HL-60/S4 treated with retinoic acid at 250 ng/mL for 4 days and 3 days (cell line): ENCODE data around the gene GON7.

Experiments used
- in situ Hi-C: fragments of 300-500 bp; cut with MboI; formaldehyde crosslinking; loops from 2 replicates; pipeline ENCODE4 v1.7.0; 2022; ENCODE audit warnings: low sequenced_read_pairs

Gene GON7, protein sequence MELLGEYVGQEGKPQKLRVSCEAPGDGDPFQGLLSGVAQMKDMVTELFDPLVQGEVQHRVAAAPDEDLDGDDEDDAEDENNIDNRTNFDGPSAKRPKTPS

DNA sequence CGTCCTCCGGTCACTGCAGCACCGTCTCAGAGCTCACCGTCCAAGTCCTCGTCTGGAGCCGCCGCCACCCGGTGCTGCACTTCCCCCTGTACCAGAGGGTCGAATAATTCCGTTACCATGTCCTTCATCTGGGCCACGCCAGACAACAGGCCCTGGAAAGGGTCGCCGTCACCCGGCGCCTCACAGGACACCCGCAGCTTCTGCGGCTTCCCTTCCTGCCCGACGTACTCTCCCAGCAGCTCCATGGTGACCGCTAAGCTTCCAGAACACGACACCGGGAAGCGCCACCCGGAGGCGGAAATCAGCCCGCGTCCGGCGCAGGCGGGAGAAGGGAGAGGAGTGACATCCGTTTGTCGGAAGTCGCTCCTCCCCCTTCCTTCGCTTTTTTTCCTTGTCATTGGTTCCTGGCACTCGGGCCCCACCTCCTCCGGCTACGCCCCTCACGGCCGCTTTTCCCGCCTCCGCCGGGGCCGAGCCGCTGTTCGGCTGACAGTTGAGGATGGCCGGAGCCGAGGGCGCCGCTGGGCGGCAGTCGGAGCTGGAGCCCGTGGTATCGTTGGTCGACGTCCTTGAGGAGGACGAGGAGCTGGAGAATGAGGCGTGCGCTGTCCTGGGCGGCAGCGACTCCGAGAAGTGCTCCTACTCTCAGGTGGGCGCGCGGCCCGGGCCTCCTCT lies at the start of gene GON7, which contains the start of gene UBR7:
Gene GON7, minus strand, starts transcription at position 273 of the 675 bp plus-strand sequence. Its CDS starts 28 bp downstream, at position 245.
Gene UBR7, plus strand, starts transcription at position 464 of the 675 bp plus-strand sequence. Its CDS starts 36 bp downstream, at position 500.
- in situ Hi-C loops, result no loop called here

DNA sequence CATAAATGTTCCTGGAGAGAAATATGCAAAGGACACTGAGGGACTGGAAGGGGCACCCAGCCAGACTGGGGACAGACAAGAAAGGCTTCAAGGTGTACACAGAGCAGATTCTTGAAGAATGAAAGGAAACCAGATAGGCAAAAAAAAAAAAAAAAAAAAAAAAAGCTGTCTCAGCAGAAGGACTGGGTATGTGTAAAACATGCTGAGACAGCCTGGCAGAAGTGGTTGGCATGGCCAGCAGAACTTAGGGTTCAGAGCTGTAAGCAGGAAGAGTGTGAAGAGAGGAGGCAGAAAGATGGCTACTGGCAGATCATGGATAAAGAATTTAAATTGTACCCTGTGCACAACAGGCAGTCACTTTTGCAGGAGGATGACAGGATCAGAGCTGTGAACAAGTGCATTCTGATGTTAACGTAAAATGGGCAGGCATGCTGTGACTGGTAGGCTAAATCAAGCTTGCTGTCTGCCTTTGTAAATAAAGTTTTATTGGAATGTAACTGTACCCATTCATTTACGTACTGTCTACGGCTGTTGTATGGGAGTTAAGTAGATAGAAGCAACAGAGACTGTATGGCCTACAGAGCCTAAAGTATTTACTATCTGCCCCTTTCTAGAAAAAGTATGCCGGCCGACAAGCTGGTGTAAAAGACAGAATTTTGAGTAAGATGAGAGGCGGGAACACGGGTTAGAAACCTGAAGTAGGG lies 42.4 kb upstream of the GON7 start:
- in situ Hi-C loops, result no loop called here

DNA sequence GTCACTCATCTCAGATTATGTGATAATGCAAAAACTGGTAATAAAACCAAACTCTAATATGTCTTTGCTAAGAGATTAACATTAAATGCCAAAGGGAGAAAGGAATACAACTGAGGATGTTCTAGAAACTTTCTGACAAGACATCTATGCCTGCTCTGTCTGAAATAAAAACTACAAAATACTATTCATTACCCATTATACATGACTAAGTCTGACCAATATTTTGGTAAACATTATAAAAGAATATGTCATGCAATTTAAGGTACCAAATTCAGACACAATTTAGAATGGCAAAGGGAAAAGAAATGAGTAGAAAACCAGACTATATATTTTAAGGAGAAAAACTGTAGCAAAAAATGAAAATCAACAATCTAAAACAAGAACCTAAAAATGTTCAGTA lies 39.7 kb upstream of the GON7 start:
- in situ Hi-C loops, result no loop called here

DNA sequence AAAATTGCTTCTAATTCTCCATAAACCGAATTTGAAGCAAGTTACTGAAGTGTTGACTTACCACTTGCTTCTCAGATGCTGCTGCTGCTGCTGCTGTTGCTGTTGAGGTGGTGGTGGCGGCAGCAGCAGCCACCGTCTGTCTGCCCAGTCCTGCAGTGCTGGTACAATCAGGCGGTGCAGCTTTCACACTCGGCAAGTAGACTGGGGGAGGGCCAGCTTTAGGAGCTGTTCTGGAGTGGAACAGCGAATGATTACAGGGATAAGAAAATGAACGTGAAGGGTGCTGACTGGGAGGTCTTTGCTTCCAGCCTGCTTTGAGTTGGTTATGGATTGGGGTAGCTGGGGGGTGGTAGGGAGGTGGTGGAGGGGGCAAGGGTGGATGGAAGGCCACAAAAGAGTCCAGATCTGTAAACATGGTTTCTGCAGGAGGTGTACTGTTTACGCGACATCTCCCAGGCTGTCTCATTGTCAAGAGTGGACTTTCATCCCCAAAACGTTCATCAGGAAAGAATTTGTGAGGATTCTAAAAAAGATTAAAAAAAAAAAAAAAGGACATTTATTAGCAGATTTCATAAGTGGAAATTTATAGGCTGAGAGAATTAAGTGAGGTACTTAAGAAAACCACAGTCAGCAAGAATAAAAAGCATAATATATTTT lies 39.0 kb upstream of the GON7 start:
- in situ Hi-C loops, result no loop called here

DNA sequence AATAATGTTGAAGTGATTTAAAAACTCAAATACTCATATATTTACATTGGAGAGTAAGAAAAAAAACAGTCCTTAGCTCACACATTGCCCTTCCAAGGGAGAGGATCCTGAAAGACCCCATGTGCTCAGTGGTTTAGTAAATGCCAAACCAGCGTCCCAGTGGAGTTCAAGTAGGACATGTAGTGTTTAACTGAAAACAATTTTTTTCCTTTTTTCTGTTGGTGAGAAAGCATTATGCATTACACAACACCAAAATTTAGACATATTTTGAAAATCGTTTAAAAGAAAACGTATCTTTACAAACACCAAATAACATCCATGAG lies 33.8 kb upstream of the GON7 start:
- in situ Hi-C loops, result no loop called here

DNA sequence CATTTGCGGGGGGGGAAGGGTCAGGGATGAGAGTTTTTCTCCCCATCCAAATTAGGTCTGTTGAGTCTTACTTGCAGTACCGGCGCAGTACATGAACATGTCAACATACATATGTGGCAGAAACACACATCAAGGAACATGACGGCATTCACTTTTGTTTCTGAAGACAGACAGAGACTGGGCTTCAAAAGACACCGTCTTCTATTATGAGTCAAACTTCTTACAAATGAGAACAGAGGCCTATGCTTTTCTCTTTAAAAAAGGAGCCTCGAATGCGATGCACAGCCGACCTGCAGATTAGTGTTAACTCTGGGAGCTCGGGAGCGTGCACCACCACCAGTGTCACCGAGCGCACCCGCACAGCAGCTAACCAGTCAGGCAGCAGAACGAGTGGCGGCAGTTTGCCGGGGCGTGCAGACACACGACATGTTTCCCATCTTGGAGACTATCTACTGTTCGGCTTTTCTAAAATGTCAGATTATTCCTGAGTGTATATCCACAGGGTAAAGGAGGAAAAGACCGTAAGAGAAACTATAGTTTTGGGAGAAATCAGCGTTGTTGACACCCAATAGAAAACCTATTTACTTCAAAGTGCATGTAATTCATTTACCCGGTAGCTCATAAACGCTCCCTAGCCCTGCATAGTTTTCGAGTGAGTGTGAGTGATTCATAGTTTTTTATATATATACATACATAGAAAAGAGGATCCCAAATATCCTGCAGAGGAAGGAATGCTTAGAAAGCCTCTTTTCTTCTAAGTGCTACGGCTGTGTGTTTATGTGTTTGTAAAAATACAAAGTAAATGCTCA lies 33.2 kb upstream of the GON7 start:
- in situ Hi-C loops, result loop anchor here (10.0 kb wide), 1 partner anchor 305 kb away; no protein-coding TSS in a partner anchor

DNA sequence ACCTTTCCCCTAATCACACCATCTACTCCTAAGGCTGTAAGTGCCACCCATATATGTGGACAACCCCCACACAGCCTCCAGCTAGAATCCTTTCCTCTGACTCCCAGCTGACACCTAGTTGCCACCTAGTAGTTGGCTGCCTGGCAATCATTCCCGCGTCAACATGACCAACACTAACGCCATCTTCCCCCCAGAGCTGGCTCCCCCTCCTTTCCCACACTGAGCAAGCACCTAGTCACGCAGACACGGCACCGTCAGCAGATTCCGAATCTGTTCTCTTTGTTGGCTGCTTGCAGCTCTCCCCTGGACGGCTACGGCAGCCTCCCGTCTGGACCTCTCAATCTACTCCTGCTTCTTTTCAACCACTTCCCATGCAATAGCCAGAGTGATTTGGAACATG lies 27.9 kb upstream of the GON7 start:
- in situ Hi-C loops, result loop anchor here (10.0 kb wide), 1 partner anchor 310 kb away; no protein-coding TSS in a partner anchor

DNA sequence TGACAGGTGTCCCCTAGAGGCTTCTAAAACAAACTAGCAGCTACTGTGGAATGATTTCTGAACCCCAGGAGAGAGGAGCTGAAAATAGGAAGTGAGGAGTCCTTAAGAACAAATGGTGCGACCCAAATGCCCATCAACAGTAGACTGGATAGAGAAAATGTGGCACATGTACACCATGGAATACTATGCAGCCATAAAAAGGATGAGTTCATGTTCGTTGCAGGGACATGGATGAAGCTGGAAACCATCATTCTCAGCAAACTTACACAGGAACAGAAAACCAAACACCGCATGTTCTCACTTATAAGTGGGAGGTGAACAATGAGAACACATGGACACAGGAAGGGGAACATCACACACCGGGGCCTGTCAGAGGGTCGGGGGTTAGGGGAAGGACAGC lies 26.2 kb upstream of the GON7 start:
- in situ Hi-C loops, result loop anchor here (10.0 kb wide), 1 partner anchor 312 kb away; no protein-coding TSS in a partner anchor

DNA sequence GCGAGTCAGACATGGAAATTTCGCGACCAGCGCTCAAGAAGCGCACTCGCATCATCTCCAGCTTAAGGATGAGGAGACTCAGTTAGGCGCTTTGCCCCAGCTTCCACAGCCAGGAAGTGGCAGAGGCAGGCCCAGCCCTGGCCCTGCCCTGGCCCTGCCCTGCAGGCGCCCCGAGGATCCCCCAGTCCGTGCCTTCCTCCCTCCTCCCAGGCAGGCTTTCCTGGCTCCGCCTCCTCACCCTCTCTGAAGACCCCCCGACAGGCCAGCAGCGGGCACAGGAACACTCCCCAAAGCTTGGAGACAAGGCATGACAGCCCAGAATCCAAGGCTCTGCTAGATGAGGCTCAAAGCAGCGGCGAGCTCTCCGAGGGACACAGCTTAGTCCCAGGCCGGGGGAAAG lies 25.3 kb upstream of the GON7 start:
- in situ Hi-C loops, result loop anchor here (10.0 kb wide), 1 partner anchor 313 kb away; no protein-coding TSS in a partner anchor

DNA sequence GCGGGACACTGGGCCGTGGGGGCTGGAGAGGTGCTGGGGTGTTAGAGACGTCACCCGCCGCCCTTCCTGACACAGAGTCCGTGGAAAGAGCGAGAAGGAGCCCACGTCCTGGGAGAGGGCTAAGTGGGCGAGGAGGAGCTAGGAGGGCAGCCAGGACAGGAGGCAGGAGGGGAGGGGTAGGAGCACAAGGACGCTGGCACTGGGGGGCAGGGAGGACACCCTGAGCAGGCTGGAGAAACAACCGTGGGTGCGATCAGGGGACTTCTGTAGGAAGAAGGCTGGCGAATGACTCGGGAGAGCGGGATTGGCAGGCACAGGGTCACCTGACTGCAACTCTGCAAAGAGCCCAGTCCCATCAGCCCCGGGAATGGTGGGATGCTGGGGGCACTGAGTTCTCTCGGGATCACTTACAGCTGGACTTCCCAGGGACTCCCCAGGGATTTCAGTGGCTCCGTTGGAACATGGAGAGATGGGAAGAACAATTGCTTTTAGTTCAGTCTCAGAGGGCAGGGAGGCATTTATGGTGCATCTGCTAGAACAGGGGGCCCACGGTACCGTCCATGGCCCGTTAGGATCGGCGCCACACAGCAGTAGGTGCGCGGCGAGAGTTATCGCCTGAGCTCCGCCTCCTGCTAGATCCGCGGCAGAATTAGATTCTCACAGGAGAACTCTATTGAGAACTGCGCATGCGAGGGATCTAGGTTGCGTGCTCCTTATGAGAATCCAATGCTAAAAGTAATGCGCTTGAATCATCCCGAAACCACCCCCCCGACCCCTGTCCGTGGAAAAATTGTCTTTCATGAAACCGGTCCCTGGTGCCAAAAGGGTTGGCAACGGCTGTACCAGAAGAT lies 24.5 kb upstream of the GON7 start:
- in situ Hi-C loops, result loop anchor here (10.0 kb wide), 1 partner anchor 313 kb away; no protein-coding TSS in a partner anchor

DNA sequence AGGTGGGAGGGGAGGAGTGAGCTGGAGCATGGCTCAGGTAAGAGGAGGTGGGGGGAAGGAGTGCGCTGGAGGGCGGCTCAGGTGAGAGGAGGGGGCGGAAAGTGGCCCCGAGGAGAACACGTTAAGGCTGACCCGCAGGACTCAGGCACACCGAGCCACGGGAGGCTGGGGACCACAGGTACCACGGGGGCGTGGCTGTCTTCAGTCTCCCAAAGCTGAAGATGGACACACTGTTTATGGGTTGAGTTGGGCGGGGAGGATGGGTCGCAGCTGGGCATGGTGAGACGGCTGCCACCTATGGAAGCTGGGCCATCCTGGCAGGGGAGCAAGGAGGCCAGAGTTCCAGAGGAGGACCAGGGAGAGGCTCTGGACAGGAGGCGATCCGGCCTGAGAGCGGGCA lies 23.7 kb upstream of the GON7 start:
- in situ Hi-C loops, result loop anchor here (10.0 kb wide), 1 partner anchor 314 kb away; no protein-coding TSS in a partner anchor

DNA sequence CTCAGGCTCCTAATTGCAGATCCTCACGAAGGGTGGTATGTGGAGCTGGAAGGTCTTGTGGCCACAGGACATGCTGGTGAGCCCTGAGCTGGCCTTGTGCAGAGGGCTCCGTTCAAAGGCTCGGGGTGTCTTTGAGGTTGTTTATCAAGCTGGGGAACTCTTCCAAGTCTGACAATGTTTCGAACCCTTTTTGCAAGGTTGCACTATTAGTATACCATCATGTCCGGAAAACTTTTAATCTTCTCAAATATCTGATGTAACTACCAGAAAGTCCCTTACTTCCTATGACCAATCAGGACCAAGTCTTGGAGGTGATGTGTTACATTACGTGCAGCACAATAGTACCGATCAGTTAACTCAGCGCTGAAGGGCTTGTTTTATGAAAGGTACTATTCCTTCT lies 21.7 kb upstream of the GON7 start:
- in situ Hi-C loops, result no loop called here

DNA sequence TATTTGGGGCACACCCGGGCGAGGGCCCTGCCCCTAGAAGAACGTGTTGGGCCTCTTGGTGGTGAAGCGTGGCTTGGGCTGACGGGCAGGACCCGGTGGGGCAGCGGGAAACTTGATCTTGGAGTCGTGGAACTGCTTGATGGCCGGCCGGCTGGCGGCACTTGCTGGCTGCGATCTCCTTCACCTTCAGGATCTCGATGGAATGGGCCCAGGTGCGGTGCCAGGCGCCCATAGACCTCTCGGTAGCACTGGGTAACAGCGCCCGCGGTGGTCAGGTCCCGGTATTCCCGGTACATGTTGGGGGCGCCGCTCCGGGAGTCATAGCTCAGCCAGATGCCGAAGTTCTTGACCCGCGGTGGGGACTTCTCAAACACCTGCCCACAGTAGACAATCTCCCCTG lies 16.7 kb upstream of the GON7 start:
- in situ Hi-C loops, result no loop called here

DNA sequence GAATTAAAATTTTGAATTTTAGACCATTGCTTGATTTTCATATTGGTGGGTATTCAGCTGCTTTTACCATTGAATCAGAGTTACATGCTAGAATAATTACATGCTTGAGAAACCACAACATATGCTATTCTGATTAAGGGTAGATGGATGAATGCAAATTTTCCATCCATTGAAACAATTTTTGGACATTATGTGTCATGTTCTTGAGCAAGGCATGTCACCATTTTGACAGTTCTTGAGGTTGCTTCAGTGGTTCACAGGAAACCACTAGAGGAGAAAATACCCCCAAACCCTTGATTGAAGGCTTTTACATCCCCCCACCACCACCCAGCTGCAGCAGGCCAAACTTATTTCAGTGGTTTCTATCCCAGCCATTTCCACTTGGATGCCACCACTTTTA lies 13.6 kb upstream of the GON7 start:
- in situ Hi-C loops, result no loop called here

DNA sequence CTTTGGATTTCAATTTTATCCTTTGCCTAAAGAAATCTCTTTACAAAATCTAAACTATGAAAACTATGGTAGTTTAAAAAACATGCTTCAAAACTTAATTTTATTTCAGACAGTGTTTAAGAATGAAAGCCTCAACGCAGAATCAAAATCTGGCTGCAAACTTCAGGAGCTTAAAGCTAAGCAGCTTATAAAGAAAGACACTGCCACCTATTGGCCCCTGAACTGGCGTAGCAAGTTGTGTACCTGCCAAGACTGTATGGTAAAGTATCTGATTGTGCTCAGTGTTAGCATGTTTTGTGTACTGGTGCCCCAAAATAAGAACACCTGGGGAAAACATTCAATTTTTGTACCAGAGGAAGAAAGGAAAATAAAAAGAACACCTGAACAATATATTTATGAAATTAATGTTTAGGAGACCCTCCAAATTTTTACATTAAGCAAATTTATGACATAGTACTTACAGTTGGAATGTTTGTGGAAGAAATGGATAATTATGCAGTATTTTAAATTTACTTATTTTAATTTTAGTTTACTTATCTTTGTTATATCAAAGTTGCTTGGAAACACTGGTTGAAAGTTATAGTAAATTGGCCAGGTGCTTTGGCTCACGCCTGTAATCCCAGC lies 12.3 kb upstream of the GON7 start:
- in situ Hi-C loops, result no loop called here

DNA sequence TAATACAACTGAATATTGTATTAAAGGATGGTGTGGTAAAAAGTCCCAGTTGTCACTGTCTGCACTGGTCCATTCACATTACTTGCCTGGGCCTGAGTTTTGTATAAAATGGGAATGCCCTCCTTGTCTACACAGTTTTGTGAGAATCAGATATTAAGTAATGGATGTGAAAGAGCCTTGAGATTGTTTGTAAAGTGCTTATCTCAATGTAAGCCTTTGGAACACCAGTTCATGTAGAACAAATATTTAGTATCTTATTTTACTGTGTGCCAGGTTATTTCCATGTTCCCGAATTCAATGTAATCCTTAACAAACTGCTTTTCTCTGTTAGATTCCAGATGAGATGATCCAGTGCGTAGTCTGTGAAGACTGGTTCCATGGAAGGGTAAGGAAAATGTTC lies 7.7 kb upstream of the GON7 start:
- in situ Hi-C loops, result no loop called here

DNA sequence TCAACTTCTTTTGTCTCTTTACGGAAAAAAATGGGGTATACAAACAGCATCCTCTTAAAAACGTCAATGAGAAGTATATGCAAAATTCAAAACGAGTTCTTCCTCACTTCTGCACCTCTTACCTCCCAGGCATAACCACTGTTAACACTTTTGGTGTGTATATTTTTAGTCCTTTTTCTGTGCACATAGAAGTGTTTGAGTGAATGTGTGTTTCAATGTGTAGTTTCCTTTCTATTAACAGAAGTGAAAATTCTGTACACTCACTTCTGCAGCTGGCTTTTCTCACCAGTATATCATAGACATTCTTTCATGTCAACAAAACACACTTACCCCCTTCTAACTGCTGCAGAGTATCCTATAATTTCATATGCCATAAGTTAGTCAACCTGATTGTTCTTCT lies 5.6 kb upstream of the GON7 start:
- in situ Hi-C loops, result no loop called here

DNA sequence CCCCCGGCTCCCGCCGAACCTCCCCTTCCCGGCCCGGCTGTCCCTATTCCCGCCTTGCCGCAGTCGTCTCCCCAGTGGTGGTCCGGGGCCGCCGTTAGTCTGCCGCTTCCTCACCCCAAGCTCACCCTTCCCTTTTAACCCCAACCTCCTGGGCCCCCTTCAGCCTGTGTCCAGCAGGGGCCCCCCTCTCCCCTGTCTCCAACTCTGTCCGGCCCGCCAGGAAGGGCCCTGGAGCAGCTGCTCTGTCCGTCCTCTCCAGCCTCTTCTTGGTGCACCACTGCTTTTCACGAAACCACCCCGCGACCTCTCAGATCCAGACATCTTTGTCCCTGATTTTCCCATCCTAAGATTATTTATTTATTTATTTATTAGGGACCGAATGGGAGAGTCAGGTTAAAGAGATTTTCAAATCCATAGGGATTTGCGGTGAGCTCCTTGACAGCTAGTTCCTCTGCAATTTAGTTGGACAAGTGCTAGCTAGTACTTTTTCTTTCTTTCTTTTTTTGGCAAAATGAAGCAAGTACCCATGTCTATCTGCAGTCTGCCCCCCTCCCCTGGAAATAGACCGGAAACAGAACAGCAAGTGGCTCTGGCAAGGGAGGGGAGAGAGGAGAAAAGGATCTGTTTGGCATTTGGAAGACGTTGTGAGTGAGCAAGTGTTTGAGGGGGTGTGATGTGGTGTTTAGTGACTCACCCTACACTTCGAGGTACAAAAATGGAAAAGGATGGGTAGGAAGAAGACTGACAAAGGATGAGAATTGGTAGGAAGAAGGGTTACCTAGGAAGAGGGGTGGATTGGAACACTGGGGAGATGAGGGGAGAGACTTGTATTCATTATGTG lies 823 bp upstream of the GON7 start:
- in situ Hi-C loops, result no loop called here
